GM21723 (cell line): Measurements from ENCODE around the gene WSCD2.

Experiments
- ATAC-seq: cut with Tn5 transposase; IDR thresholded peaks from one replicate; pipeline ENCODE4 v1.9.1; 2021; ENCODE audit warnings: mild to moderate bottlenecking, moderate library complexity; ENCODE audit not compliant: unreplicated experiment

The WSCD2 gene

DNA sequence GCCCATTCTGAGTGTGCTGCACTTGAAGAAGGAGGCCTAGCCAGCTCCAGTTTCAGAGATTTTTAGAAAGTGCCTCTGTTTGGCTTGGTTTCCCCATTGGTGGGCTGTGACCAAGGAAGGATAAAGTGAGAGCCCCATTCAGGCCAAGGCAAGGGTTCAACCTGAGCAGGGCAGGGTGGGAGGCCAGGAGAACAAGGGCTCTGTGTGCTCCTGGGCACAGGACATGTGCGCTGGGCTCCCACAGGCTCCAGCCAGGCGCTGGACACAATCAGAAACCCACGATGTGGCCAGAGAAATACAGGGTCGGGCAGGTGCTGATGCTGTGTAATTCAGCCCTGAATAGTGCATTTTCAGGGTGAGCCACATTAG lies 23.1 kb downstream of the WSCD2 start:
- no peak for ATAC-seq

DNA sequence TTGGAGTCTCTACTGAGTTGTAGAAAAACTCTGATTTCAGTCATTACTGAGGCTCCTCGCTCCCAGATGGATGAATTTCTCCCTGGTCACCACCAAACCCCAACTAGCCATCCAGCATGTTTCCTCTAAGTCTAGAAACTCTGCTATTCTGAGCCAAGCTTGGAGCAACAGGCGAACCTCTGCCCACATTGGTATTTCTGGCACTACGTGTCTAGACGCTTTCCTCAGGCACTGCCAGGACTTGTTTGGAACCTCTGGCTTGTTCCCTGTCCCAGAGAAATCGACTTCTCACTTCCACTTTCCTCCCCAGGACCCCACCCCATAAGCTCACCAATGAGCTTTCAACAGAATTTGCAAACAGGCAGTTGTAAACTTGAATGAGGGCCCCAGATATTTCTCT lies 27.6 kb downstream of the WSCD2 start:
- no peak for ATAC-seq

DNA sequence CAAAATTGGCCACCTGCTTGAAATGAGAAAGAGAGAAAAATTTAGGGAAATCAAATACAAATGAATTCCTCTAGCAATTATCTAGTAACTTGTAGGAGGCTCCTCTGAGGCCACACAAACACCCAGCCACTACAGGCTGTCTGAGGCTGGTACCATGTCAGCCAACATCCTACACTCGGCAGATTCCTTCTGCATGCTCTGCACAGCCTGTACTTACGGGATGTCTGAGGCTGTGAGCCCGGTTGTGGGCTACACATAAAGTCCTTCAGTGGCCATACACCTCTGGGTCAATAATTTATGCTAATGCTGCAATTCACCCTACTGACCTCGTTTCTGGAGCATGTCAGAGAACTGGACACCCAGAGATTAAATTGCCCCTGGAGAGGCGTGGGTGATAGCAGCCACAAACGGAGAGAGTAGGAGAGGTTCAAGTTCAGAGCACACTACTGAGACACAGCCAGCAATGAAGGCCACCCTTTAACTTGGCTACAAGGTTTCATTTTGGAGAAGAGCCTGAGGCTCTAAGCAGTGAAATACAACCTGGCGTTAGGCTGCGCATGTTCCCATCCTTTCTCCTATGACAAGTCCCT lies 28.9 kb downstream of the WSCD2 start:
- ATAC-seq: no peak

DNA sequence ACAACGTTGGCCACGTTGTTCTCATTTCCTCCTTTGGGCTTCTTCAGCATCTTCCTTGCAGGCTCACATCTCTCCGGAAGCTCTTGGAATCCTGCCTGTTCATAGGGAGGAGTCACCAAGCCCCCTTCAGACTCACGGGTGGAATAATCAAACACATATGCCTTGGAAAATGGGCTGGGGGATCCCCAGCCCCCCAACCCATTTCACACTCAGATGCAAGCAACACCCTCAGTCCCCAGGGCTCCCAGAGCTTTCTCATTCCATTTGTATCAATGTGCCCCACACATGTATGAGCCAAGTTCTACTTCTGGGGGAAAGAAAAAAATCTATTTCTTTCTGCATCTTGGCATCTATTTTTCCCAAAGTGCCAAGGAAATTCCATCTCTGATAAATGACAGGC lies 33.1 kb downstream of the WSCD2 start:
- ATAC-seq: no peak

DNA sequence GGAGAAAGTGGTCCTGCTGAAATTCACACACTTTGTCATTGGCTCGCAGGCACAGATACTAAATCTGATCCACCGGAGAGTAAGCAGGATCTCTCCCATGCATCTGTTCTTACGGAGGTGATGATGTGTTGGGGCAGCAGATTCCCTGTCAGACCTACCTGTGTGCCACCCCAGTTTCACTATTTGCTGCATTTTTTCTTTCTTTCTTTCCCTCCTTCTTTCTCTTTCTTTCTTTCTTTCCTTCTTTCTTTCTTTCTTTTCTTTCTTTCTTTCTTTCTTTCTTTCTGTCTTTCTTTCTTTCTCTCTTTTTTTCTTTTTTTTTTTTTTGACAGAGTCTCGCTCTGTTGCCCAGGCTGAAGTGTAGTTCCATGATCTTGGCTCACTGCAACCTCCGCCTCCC lies 37.4 kb downstream of the WSCD2 start:
- ATAC-seq: no peak

DNA sequence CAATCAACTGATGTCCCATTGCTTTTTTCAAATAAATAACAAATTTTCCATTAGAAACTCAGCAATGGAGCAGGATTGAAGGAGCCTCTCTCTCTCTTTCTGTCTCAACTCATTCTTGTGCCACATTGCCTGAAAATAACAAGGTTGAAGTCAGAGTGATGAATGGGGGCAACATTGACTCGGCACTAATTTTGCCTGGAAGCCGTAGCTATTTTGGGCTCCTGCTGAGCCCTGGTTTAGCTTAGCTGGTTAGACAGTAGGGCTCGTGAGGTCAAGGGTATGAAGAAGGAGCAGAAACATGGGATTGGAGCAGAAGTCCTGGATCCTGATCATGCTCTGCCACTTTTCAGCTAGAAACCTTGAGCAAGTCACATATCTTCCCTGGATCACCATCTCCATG lies 38.9 kb downstream of the WSCD2 start:
- ATAC-seq: no peak

DNA sequence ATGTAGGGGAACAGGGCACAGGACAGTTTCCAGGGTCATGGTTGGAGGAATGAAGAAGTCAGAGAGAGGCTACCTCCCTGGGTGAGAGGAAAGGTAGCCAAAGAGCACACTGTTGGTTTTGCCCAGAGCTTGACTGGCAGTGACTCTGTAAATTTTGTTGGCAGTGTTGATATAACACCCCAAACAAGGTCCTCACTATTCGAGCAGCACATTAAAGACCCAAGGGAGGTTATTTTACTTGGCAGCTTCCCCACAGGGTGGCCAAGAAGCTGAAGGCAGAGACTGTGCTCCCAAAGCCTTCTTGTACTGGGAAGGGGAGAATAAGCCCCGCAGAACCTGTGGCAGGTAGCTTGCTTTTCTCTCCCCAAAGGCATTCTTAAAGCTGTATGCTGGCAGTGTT lies 40.6 kb downstream of the WSCD2 start:
- no peak for ATAC-seq

DNA sequence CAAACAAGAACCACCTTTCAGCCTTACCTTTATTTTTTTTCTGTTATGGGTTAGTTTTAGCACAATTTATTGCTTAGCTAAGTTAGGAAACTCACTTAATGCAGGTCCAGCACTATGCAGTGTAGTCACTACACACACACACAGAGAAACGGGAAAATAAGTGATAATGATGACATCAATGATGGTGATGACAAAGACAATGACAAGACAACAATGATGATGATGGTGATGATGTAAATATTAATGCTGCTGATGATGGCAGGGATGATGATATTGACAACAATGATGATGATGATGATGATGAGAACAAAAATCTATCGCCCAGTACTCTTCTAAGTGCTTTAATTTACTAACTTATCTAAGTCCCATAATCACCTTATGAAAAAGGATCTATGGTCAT lies 41.1 kb downstream of the WSCD2 start:
- no peak for ATAC-seq

DNA sequence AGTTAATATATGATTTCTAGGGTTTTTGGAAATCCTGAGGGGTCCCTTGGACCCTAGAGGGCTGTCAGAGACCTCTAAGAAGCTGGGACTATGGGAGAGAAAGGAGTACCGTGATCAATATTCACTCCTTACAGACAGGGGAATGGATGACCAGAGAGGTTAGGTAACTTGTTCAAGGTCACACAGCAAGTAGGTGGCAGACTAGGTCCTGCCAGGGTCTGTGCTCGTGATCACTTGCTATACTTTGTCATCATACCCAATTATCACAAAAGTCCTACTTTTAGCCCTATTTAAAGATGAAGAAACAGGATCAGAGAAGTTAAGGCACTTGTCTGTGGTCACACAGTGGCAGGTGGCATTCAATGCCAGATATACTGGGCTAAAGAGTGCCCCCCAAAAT lies 42.9 kb downstream of the WSCD2 start:
- no peak for ATAC-seq

DNA sequence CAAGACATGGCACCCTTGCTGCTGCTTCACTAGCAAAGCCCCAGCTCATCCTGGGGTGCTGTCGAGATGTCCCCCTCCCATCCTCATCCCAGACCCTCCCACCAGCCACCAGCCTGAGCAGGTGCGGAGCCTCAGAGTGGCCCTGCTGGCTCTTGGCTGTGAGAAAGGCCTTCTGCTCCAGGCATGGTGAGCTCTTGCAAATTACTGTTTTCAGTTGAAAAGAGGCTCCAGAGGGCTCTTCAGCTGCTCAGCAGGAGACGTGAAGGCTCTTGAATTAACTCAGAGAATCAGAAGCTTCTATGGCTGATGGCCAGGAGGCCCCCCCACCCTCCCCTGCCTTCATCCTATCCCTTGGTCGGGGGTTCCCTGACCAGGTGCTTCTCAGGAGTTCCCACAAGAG lies 44.1 kb downstream of the WSCD2 start:
- ATAC-seq: no peak

DNA sequence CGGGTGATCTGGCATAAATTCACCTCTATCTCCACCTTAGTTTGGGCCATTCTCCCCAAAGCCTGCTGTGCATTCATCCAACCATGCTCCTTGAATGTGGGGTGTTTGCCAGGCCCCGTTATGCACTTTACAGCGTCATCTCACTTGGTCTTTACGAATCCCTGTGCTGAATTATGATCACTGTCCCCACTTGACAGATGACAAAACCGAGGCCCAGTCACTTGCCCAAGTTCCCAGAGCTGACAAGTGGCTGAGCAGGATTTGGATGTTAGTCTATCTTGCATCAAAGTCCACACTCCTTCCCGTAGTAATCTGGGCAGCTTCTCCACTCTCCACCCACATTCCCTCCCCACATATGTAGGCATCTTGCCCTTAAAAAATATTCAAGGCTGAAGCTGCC lies 44.8 kb downstream of the WSCD2 start:
- ATAC-seq: no peak

DNA sequence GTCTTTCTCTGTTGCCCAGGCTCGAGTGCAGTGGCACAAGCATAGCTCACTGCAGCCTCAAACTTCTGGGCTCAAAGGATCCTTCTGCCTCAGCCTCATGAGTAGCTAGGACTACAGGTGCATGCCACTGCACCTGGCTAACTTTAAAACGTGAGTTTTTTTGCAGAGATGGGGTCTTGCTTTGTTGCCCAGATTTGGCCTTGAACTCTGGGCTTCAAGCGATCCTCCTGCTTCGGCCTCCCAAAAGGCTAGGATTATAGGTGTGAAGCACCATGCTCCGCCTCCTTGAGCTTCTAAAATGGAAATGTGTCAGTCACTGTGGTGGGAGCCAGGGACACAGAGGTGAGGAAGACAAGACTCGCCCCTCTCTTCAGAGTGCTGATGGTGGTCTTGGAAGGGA lies 45.6 kb downstream of the WSCD2 start:
- ATAC-seq: no peak

DNA sequence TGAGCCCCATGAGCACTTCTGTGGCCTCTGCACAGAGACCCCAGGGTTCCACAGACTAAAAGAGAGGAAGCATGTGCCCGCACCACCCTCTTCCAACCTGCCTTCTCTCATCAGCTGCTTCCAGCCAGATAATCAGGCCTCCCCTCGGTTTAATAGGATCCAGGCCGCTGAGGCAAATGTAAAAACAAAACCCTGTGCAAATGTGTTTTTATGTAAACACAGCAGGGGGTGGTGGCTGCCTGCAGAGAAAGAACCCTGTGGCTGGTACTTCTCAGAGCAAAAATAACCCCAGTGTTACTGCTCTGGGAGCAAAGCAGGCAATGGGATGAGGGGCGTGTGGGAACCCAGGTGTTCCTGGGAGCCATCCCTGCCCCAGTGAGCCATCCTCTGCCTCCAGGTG lies 46.2 kb downstream of the WSCD2 start:
- ATAC-seq: no peak

DNA sequence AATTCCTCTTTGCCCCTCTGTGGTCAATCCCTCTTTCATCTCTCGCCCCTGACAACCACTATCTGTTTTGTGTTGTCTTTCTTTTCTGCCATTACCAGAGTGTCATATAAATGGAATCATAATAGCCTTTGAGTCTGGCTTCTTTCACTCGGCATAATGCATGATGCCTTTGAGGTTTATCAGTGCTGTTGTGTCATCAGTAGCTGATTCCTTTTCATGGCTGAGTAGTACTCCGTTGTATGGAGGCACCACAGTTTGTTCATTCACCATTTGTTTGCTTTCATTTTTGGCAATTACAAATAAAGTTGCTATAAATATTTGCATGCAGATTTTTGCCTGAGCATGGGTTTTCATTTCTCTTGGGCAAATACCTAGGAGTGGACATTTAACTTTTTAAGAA lies 47.2 kb downstream of the WSCD2 start:
- ATAC-seq: no peak

DNA sequence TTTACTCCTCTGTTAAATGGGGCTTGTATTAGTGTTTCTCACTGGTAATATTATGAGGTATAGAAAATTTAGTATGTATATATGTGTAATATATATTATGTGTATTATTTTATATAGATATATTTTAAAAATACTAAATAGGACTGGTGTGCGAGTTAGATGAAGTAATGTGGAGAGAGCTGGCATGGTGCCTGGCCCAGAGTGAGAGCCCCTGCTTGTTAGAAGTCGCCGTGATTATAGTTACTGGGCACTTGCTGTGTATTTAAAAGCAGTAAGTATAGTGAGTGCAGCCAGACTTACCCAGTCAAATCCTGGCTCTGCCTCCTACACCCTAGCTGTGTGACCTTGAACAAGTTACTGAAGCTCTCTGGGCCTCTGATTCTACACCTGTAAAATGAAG lies 48.0 kb downstream of the WSCD2 start:
- ATAC-seq: no peak

DNA sequence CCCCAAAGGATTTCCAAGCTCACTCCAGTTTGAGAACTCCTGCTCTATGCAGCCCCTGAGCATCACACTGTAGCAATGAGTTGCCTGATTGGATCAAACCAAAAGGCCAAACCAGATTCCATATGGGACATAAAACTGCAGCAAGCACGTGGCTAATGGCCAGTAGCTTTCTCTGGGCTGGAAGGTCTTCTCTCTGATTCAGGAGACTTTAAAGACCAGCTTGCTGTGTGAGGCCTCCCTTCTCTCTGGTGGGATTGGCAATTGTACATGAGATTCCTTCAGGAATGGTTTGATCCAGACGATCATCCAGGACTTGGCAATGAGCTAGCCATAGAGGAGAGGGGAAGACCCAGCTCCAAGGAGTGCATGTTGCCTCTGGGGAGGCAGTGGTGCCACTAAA lies 50.2 kb downstream of the WSCD2 start:
- ATAC-seq: no peak

DNA sequence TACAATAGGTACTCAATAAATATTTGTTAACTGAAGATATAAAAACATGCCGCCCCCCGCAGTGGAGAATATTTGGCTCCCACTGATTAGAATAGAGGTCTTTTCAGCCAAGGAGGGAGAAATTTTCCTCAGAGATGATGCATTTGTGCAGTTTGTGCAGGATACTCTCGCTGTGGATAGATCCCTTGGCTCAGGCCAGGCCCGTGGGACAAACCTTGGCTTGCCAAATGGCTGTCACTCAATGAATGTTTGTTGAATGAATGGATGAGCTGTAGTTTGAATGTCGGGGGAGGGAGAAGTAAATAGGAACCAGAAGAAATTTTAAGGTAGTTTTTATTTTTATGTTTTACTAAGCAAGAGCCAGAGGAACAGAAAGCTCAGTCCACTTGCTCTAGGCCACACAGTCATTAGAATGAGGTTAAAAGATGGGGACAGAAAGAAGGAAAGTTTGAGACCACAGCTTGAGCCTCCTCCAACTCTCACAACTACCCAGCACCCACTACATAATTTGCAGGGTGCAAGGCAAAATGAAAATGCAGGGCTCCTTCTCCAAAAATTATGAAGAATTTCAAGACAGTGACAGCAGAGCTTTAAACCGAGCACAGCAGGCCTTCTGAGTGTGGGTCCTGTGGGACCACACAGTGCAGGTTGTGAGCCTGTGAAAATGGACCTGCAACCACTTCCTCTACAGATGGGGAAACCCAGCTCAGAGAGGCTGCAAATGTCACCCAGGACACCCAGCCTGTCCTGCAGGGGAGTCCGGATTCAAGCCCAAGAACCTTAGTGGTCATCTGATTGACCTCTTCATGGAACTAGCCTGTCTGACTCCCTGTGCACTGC lies 51.4 kb downstream of the WSCD2 start:
- no peak for ATAC-seq

DNA sequence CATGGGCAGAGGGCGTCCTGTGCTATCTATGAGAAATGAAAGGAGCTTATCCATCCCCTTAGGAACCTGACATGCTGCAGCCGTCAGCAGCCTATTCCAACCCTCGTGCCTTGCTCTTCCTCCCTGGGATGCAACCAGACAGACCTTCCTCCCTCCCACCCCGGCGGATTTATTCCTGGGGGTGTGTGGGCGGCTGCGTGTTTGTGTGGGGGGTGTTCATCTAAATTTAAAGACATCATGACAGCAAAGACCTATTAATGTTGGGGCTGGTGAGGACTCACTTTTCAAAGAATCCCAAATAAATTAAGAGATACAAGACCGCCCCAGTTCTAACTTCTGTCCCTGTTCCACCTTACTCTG lies 52.0 kb downstream of the WSCD2 start:
- ATAC-seq: no peak

DNA sequence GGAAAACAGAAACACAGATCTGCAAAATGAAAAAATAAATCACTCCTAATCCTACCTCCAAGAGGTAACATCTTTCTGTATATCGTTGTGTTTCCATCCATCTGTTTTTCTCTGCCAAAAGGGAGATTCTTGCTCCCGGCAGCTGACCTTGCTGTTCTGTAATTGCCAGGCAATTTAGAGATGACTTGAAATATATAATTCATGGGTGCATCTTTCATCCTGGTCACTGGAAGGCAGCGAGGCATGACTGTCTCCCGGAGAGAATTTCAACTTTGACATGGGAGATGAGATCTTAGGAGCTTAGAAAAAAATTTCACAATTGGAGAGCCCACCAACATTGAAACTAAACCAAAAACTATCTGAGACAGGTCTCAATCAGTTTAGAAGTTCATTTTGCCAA lies 53.0 kb downstream of the WSCD2 start:
- ATAC-seq: no peak

DNA sequence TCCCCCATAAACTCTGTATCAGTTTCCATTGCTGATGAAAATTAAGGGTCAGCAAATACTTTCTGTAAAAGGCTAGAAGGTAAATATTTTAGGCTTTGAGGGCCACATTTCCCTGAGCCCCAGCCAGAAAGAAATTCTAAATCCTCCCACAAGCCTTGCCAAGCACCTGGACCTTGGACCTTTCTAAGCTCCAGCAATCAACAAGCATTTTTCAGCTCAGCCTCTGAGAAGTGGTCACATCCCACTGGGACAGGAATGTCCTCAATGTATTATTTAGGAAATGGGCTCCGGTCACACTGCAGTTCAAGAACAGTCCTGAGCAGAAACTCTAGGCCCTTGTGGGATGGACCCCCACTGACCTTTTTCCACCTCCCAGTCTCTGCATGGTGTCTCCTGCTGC lies 55.9 kb downstream of the WSCD2 start:
- ATAC-seq: no peak

DNA sequence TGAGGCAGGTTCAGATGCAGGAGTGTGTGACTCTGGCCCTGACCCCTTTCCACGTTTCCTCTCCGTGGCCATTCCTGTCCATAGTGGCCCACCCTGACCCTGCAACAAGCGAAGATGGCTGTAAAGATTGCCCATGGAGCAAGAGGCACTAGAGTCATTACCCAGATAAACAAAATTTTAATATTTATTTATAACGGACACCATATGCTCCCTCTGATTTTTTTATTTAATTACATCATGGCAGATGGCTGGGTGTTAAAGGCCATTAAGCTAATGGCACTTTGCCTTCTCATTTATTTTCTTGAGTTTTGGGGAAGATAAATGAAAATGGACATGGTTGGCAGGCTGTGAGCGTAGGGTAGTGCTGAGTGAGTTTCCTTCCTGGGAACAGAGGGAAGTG lies 58.7 kb downstream of the WSCD2 start:
- ATAC-seq: no peak

DNA sequence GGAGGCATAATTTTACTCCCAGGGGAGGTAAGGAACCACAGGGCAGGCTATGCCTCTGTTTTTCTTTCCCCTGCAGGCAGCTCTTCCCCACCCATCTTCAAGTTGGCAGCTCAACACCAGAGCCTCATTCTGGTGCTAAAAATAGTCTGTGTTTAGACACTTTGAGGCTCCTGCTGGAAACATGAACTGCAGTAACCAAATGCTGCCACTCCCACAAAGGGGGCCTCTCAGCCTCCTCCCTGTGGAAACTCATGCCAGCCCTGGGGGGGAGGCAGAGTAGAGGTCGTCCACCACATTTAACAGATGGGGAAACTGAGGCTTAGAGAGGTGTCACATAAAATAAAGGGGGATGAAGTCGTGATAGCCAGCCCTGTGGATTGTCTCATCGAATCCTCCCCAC lies 61.4 kb downstream of the WSCD2 start:
- no peak for ATAC-seq

DNA sequence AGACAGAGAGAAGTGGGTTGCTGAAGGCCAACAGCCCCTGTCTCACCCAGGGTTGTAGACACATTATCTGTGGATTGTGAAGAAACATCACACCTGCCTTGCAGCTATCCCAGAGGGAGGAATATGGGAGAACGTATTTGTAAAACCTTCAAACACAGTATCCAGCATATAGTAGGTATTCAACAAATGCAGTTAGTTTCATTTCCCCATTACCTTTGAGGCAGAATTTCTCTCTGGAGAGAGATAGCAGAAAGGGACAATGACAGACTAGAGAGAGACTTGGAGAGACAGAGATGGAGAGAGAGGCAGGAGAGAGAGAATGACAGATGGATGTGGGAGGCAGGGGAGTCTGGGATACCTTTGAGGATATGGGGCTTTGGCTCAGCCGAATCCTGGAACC lies 62.0 kb downstream of the WSCD2 start:
- ATAC-seq: no peak
